ENCODE measurements around the gene BLMH.
"Not testable (repeated sequence)": the region's sequence is repeated elsewhere in the genome, so short reads cannot be mapped to it uniquely, and the experiment has no call there.

The BLMH gene

GRCh38 chr17:30228011-30228410 lies 63.7 kb downstream of the BLMH start:
- no peak for DNase-seq (ENCODE audit: low read depth)

- no peak for DNase-seq (ENCODE audit: low read depth)
Observed at GRCh38 chr17:30226878-30227277, 64.9 kb downstream of the BLMH start.

GRCh38 chr17:30225919-30226553 lies 65.7 kb downstream of the BLMH start:
- DNase-seq (ENCODE audit: low read depth), result no peak

- DNase-seq (ENCODE audit: low read depth), result no peak
Observed at GRCh38 chr17:30225112-30225511, 66.6 kb downstream of the BLMH start.

GRCh38 chr17:30224419-30224960 lies 67.3 kb downstream of the BLMH start:
- no peak for DNase-seq (ENCODE audit: low read depth)

- DNase-seq (ENCODE audit: low read depth), result no peak
Observed at GRCh38 chr17:30222721-30223175, 69.0 kb downstream of the BLMH start.

GRCh38 chr17:30222251-30222650 lies 69.5 kb downstream of the BLMH start:
- DNase-seq (ENCODE audit: low read depth), result no peak

- no peak for DNase-seq (ENCODE audit: low read depth)
Observed at GRCh38 chr17:30221346-30221745, 70.4 kb downstream of the BLMH start.

- no peak for DNase-seq (ENCODE audit: low read depth)
Observed at GRCh38 chr17:30220414-30220813, 71.3 kb downstream of the BLMH start.

- DNase-seq (ENCODE audit: low read depth), result no peak
Observed at GRCh38 chr17:30219833-30220232, 71.9 kb downstream of the BLMH start.

GRCh38 chr17:30219315-30219714 lies 72.4 kb downstream of the BLMH start:
- DNase-seq (ENCODE audit: low read depth), result no peak

GRCh38 chr17:30218799-30219198 lies 72.9 kb downstream of the BLMH start:
- no peak for DNase-seq (ENCODE audit: low read depth)

- DNase-seq (ENCODE audit: low read depth), result no peak
Observed at GRCh38 chr17:30217746-30218245, 73.9 kb downstream of the BLMH start.

GRCh38 chr17:30217054-30217453 lies 74.7 kb downstream of the BLMH start:
- DNase-seq (ENCODE audit: low read depth), result no peak

- DNase-seq (ENCODE audit: low read depth), result no peak
Observed at GRCh38 chr17:30212750-30213149, 79.0 kb downstream of the BLMH start.

GRCh38 chr17:30211371-30211770 lies 80.4 kb downstream of the BLMH start:
- no peak for DNase-seq (ENCODE audit: low read depth)

GRCh38 chr17:30210901-30211300 lies 80.8 kb downstream of the BLMH start:
- DNase-seq (ENCODE audit: low read depth), result no peak

- no peak for DNase-seq (ENCODE audit: low read depth)
Observed at GRCh38 chr17:30210366-30210765, 81.4 kb downstream of the BLMH start.

GRCh38 chr17:30209930-30210329 lies 81.8 kb downstream of the BLMH start:
- no peak for DNase-seq (ENCODE audit: low read depth)

GRCh38 chr17:30208214-30208613 lies 83.5 kb downstream of the BLMH start:
- no peak for DNase-seq (ENCODE audit: low read depth)

GRCh38 chr17:30207655-30208054 lies 84.1 kb downstream of the BLMH start:
- DNase-seq (ENCODE audit: low read depth), result no peak

- DNase-seq (ENCODE audit: low read depth), result no peak
Observed at GRCh38 chr17:30203471-30203981, 88.2 kb downstream of the BLMH start.

GRCh38 chr17:30200656-30201055 lies 91.1 kb downstream of the BLMH start:
- not testable (repeated sequence) for DNase-seq (ENCODE audit: low read depth)

- no peak for DNase-seq (ENCODE audit: low read depth)
Observed at GRCh38 chr17:30200106-30200505, 91.6 kb downstream of the BLMH start.
